Left ventricle myocardium inferior (tissue), 1 donor: ENCODE data around the gene CLP1. TPM values are rescaled to one million over a fixed set of nuclear protein-coding genes. Genes with fewer than 3 reads are reported as not detected.

Source experiments
- DNase-seq: peaks from one replicate; pipeline ENCODE4 v3.0.0-alpha.2; 2020
- H3K27ac ChIP-seq: fragments of 200-600 bp; replicated peaks from 2 replicates; pipeline ENCODE4 v1.8.0; 2021
- H3K27me3 ChIP-seq: fragments of 200-600 bp; 2 replicates; pipeline ENCODE4 v1.8.0; 2021; ENCODE audit warnings: low read depth
- H3K36me3 ChIP-seq: fragments of 200-600 bp; 2 replicates; pipeline ENCODE4 v1.8.0; 2021
- H3K4me1 ChIP-seq: fragments of 200-600 bp; 2 replicates; pipeline ENCODE4 v1.8.0; 2021
- H3K4me3 ChIP-seq: fragments of 200-600 bp; 2 replicates; pipeline ENCODE4 v1.8.0; 2021; ENCODE audit warnings: mild to moderate bottlenecking, moderate library complexity
- H3K9me3 ChIP-seq: fragments of 200-600 bp; replicated peaks from 2 replicates; pipeline ENCODE4 v1.8.0; 2021
- CTCF ChIP-seq: fragments of 200-600 bp; IDR thresholded peaks from 2 replicates; pipeline ENCODE4 v1.8.0; 2021; ENCODE audit warnings: antibody characterized with exemption, mild to moderate bottlenecking, borderline replicate concordance
- intact Hi-C: fragments of 100-400 bp; cut with micrococcal nuclease; formaldehyde crosslinking; loops from one replicate; pipeline ENCODE4 v1.11.0; 2022
- total RNA-seq: library from RNA; stranded (reverse); fragmentation: NEBNext Ultra II Directional; extraction: Animal tissue kit (Norgen Biotek cat#: 25700); gene quantifications from one replicate; pipeline ENCODE4 v1.2.1, GENCODE V29; 2021
- donor health status: DM: no; HTN: yes; CAD: no; lungs with severe emphysema.

Gene CLP1
- total RNA-seq, 1 donor from 2014 or later: 6.0 TPM

- intact Hi-C loops: no loop called here
Observed at GRCh38 chr11:57618438-57618837, 39.1 kb upstream of the CLP1 start.

GRCh38 chr11:57619331-57619730 lies 38.2 kb upstream of the CLP1 start:
- Histone ChIP-seq H3K4me3 (no peak overlapping the region), H3K27ac (no peak overlapping the region), H3K27me3 (no peaks in the 10 kb centered on the region), H3K36me3 (peaks cover 21% of the 10 kb centered on the region), H3K4me1 (no peaks in the 10 kb centered on the region), H3K9me3 (peaks cover 11% of the 10 kb centered on the region)
- intact Hi-C loops: no loop called here
- no peak for DNase-seq
- no peak for TF ChIP-seq CTCF

More at GRCh38 chr11:57618438-57618837, 39.1 kb upstream of the CLP1 start:
- H3K27me3 ChIP-seq: no peaks in the 10 kb centered on the region
- peaks cover 30% of the 10 kb centered on the region for H3K36me3 ChIP-seq
- H3K4me3 ChIP-seq: no peak overlapping the region
- no peak for TF ChIP-seq CTCF
- peaks cover 11% of the 10 kb centered on the region for H3K9me3 ChIP-seq
- H3K4me1 ChIP-seq: no peaks in the 10 kb centered on the region
- no peak overlapping the region for H3K27ac ChIP-seq
- no peak for DNase-seq

- Histone ChIP-seq H3K4me1 (no peaks in the 10 kb centered on the region), H3K27me3 (no peaks in the 10 kb centered on the region), H3K9me3 (peaks cover 11% of the 10 kb centered on the region), H3K4me3 (no peak overlapping the region), H3K36me3 (peaks cover 10% of the 10 kb centered on the region), H3K27ac (no peak overlapping the region)
- no peak for TF ChIP-seq CTCF
- DNase-seq: no peak
- intact Hi-C loops: no loop called here
Observed at GRCh38 chr11:57620467-57620866, 37.1 kb upstream of the CLP1 start.

- H3K9me3 ChIP-seq: peaks cover 11% of the 10 kb centered on the region
- no peaks in the 10 kb centered on the region for H3K4me1 ChIP-seq
- H3K27me3 ChIP-seq: no peaks in the 10 kb centered on the region
- no peak overlapping the region for H3K27ac ChIP-seq
- H3K36me3 ChIP-seq: peaks cover 10% of the 10 kb centered on the region
- no peak for TF ChIP-seq CTCF
- H3K4me3 ChIP-seq: no peak overlapping the region
- intact Hi-C loops: no loop called here
- no peak for DNase-seq
Observed at GRCh38 chr11:57622263-57622662, 35.3 kb upstream of the CLP1 start.

GRCh38 chr11:57624864-57625263 lies 32.7 kb upstream of the CLP1 start:
- intact Hi-C loops: no loop called here
- Histone ChIP-seq H3K27me3 (no peaks in the 10 kb centered on the region), H3K36me3 (peaks cover 4% of the 10 kb centered on the region), H3K4me1 (no peaks in the 10 kb centered on the region), H3K27ac (no peak overlapping the region), H3K4me3 (no peak overlapping the region), H3K9me3 (peaks cover 4% of the 10 kb centered on the region)
- TF ChIP-seq CTCF: no peak
- DNase-seq: no peak

- Histone ChIP-seq H3K4me1 (no peaks in the 10 kb centered on the region), H3K36me3 (no peaks in the 10 kb centered on the region), H3K9me3 (no peaks in the 10 kb centered on the region), H3K4me3 (no peak overlapping the region), H3K27ac (no peak overlapping the region), H3K27me3 (no peaks in the 10 kb centered on the region)
- TF ChIP-seq CTCF: no peak
- intact Hi-C loops: no loop called here
- no peak for DNase-seq
Observed at GRCh38 chr11:57626895-57627294, 30.7 kb upstream of the CLP1 start.
